HG03135 (cell line): Measurements from ENCODE around the gene MYMX.
A peak's percentile ranks its signal among the peaks of the same experiment; 100 is the strongest.

Experiments used
- ATAC-seq: cut with Tn5 transposase; IDR thresholded peaks from one replicate; pipeline ENCODE4 v1.9.1; 2021; ENCODE audit warnings: mild to moderate bottlenecking, moderate library complexity; ENCODE audit not compliant: unreplicated experiment

MYMX gene

GRCh38 chr6:44219053-44219814, 2.5 kb downstream of the MYMX start:
- peak; percentile 47 for ATAC-seq

- no peak for ATAC-seq
These were observed 3.4 kb downstream of the MYMX start for GRCh38 chr6:44219815-44220784.

GRCh38 chr6:44220913-44221290, 4.2 kb downstream of the MYMX start:
- ATAC-seq, result no peak

- ATAC-seq, result peak; percentile 43
These were observed 4.7 kb downstream of the MYMX start for GRCh38 chr6:44221291-44221960.

- ATAC-seq, result no peak
These were observed 5.2 kb downstream of the MYMX start for GRCh38 chr6:44221961-44222335.

- no peak for ATAC-seq
These were observed 6.0 kb downstream of the MYMX start for GRCh38 chr6:44222486-44223318.

GRCh38 chr6:44223319-44224028, 6.7 kb downstream of the MYMX start, which contains the start of gene SLC29A1:
TSS of gene SLC29A1 (plus strand) at chr6:44223595. CDS start at chr6:44227314, 3,719 bp downstream.
- no peak for ATAC-seq

GRCh38 chr6:44224029-44224964, 7.6 kb downstream of the MYMX start:
- ATAC-seq, result no peak

GRCh38 chr6:44224965-44225305, 8.2 kb downstream of the MYMX start:
- ATAC-seq, result no peak

GRCh38 chr6:44225579-44226325, 9.0 kb downstream of the MYMX start:
- ATAC-seq, result no peak

GRCh38 chr6:44226368-44227147, 9.8 kb downstream of the MYMX start:
- no peak for ATAC-seq

- no peak for ATAC-seq
These were observed 10.5 kb downstream of the MYMX start for GRCh38 chr6:44227148-44227793.

- ATAC-seq, result no peak
These were observed 11.3 kb downstream of the MYMX start for GRCh38 chr6:44228031-44228430.

GRCh38 chr6:44228433-44228832, 11.7 kb downstream of the MYMX start:
- ATAC-seq, result no peak

GRCh38 chr6:44228836-44229235, 12.1 kb downstream of the MYMX start:
- ATAC-seq, result no peak

- no peak for ATAC-seq
These were observed 12.8 kb downstream of the MYMX start for GRCh38 chr6:44229376-44230033.
